NAMALWA (cell line): ENCODE data around the gene IGSF9.

ENCODE experiments used
- DNase-seq: peaks from one replicate; pipeline ENCODE4 v3.0.0-alpha.2; 2015; ENCODE audit warnings: low spot score

IGSF9 gene, protein sequence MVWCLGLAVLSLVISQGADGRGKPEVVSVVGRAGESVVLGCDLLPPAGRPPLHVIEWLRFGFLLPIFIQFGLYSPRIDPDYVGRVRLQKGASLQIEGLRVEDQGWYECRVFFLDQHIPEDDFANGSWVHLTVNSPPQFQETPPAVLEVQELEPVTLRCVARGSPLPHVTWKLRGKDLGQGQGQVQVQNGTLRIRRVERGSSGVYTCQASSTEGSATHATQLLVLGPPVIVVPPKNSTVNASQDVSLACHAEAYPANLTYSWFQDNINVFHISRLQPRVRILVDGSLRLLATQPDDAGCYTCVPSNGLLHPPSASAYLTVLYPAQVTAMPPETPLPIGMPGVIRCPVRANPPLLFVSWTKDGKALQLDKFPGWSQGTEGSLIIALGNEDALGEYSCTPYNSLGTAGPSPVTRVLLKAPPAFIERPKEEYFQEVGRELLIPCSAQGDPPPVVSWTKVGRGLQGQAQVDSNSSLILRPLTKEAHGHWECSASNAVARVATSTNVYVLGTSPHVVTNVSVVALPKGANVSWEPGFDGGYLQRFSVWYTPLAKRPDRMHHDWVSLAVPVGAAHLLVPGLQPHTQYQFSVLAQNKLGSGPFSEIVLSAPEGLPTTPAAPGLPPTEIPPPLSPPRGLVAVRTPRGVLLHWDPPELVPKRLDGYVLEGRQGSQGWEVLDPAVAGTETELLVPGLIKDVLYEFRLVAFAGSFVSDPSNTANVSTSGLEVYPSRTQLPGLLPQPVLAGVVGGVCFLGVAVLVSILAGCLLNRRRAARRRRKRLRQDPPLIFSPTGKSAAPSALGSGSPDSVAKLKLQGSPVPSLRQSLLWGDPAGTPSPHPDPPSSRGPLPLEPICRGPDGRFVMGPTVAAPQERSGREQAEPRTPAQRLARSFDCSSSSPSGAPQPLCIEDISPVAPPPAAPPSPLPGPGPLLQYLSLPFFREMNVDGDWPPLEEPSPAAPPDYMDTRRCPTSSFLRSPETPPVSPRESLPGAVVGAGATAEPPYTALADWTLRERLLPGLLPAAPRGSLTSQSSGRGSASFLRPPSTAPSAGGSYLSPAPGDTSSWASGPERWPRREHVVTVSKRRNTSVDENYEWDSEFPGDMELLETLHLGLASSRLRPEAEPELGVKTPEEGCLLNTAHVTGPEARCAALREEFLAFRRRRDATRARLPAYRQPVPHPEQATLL

DNA sequence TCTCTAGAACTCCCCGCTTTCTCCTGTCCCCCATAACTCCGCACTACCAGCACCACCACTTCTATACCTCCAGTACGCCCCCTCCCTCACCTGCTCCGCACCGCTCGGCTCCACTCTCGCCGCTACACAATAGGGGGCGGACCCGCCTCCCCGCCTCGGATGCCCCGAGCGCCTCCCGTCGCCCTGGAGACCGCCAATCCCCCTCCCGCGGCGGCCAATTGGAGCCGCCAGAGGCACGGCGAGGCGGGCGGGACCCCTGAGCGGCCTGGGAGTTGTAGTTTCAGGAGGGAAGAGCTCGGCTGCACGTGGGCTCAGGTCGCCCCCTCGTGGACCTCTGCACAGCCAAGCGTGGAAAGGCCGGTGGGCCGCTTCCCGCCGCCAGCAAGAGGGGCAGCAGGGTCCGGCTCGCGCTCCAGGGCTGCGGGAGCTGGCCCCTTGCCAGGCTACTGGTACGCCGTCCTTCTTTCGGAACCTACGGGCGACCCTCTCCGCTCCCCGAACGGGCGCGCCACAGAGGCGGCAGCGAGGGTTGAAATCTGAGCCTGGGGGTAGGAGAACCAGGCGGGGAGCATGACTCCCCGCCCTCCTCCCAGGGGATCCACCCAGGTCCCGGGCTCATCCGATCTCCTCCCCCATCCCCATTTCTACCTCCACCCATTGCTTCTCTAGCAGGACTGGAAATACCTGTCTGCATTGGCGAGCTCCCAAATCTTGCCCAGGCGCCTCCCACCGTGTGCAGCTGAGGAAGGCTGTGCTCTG lies at the start of gene IGSF9:
TSS of gene IGSF9 (minus strand) at position 131 of the 759 bp plus-strand sequence. CDS start 2,159 bp downstream, outside the sequence.
- DNase-seq: peak; percentile 53

DNA sequence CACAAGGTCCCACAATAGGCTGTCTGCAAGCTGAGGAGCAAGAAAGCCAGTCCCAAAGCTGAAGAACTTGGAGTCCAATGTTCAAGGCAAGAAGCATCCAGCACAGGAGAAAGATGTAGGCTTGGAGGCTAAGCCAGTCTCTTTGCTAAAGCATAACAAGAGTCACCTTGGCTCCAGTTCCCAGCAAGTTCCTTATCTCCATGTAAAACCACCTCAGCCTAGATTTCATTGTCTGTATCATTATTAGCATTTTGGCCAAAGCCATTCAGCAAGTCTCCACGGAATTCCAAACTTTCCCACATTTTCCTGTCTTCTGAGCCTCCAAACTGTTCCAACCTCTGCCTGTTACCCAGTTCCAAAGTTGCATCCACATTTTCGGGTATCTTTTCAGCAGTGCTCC lies 49.5 kb upstream of the IGSF9 start:
- no peak for DNase-seq

DNA sequence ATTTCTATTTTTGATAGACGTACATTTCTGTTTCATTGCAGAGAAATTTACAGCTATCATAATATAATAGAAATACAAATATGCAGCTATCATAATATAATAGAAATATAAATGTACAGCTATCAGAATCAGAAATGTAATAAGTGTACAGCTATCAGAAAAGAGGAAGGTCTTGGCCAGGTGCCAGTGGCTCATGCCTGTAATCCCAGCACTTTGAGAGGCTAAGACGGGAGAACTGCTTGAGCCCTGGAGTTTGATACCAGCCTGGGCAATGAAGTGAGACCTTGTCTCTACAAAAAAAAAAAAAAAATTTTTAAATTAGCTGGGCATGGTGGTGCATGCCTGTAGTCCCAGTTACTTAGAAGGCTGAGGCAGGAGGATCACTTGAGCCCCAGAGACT lies 48.5 kb upstream of the IGSF9 start:
- DNase-seq: no peak

DNA sequence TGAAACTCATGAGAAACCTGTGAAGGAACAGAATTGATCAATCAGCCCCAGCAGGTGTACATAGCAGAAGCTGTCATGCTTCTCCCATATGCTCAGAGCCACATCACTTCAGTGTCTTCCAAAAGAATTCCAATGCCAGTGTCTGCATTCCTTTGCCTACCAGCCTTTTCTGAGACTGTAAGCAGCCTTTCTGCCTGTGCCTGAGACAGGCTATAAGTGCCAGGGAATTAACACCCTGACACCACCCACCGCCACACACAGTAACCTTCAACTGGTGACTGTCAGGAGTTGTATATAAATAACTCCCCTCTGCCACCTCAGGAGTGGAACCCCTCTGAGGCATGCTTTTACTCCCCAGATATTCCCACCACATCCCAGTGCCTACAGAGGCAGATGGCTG lies 46.7 kb upstream of the IGSF9 start:
- DNase-seq: no peak

DNA sequence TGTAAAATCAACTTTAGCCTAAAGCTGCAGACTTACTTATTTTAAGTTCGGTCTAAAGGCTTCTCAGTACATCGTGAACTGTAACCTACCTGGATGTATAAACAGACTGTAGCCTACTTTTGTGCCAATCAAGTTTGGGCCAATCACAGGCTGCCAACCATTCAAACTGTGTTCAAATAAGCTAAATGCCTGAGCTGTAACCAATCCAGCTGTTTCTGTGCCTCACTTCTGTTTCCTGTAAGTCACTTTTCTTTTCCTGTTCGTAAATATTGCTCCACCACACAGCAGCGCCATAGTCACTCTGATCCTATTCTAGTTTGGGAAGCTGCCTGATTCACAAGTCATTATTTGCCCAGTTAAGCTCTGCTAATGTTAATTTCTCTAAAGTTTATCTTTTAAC lies 46.1 kb upstream of the IGSF9 start:
- no peak for DNase-seq

DNA sequence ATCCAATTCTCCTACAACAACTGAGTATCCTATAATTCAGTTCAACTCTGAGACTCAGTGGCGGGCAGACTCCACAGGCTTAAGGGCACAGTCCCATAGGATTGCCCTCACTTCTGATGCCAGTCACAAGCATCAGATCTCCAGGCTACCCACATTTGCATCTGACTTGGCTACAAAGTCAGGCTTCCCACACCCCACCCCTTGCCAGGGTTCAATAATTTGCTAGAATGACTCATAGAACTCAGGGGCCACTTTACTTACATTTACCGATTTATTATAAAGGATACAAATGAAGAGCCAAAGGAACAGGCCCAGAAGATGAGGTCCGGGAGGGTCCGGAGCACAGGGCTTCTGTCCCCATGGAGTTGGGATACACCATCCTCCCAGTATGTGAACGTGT lies 44.6 kb upstream of the IGSF9 start:
- DNase-seq: no peak

DNA sequence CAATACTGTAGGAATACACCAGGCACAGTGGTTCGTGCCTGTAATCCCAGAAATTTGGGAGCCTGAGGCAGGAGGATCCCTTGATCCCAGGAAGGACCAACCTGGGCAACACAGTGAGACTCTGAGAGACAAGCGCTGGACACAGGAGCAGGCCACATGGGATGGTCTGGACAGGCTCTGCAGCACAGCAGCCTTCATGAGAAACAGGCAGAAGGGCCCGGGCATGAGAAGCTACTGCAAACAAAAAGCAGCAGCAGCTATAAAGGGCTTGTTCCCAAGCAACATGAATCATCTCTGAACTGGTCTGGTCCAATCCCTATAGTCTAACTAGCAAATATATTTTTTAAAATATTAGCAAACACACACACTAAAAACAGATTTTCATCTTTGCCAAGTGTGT lies 44.2 kb upstream of the IGSF9 start:
- no peak for DNase-seq

DNA sequence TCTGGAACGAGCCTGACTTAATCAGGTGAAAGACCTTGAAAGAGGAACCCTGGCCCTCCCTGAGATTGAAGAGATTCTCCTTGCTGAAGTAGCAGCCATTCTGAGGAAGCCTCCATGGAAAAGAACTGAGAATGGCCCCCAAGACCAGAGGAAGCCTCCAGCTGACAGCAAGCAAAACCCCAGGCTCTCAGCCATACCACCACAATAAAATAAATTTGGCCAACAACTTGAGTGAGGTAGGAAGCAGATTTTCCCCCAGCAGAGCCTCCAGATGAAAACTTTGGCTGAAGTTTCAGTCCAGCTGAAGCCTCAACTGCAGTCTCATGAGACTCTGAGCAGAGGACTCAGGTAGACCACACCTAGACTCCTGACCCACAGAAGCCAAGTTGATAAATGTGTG lies 42.6 kb upstream of the IGSF9 start:
- DNase-seq: no peak

DNA sequence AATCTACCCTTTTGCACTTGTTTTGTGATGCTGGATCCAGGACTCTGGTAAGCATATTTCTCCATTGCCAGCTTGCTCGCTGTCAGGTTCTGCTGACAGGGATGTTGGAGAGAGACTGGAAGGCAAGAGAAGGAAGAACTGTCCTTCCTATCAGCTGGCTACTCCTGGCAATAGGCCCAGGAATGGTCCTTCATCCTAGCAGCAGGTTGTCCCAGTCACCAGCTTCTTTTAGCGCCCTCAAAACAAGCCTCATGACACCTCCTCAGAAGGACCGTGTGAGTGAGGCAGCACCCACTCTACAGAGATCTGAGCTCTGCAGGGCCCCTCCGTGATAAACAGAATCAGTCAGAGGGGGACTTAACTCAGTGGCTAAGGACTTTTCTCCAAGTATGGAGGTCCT lies 41.8 kb upstream of the IGSF9 start:
- no peak for DNase-seq

DNA sequence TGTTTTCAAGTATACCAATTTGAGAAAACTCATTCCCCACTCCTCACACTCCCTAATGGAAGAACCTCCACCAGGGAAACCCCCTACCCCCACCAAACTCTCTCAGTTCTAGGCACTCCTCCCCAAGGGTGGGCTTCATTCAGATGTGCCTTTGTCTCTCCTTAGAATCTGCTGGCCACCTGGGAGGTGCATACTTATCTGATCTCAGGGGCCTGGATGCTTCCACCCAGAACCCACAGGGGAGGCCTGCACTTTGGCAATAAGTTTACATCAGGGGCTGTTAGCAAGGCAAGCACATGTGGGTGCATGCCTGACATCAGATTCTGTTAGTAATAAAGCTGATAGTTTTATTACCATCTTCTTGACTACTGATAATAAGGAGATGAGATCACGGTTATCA lies 41.1 kb upstream of the IGSF9 start:
- no peak for DNase-seq

DNA sequence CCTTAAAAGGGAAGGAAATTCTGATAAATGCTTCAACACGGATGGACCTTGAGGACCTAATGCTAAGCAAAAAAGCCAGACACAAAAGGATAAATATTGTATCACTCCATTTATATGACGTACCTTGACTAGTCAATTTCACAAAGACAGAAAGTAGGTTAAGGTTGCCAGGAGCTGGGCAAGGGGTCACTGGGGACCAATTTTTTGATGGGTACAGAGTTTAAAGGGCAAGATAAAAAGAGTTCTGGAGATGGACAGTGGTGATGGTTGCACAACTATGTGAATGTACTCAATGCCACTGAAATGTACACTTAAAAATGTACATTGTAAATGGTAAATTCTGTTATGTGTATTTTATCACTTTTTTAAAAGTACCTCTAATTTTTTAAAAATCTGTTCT lies 40.7 kb upstream of the IGSF9 start:
- DNase-seq: no peak

DNA sequence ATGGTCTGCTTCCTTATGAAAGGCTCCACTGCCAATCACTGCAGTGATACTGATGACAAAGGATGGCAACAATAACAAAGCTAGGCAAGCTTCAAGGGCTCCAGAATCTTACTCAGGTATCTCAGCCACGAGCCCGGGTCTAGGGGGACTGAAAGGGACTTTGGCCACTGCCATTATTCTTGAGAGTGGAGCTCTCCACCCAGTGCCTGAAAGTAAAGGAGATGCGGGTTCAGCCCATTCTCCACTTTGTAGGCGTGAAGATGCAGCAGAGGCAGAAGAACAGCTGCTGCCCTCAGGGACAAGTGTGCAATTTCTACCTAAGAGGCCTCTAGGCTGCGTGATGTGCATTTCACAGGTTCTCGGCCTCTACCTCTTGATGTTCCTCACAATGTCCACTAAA lies 40.1 kb upstream of the IGSF9 start:
- DNase-seq: no peak

DNA sequence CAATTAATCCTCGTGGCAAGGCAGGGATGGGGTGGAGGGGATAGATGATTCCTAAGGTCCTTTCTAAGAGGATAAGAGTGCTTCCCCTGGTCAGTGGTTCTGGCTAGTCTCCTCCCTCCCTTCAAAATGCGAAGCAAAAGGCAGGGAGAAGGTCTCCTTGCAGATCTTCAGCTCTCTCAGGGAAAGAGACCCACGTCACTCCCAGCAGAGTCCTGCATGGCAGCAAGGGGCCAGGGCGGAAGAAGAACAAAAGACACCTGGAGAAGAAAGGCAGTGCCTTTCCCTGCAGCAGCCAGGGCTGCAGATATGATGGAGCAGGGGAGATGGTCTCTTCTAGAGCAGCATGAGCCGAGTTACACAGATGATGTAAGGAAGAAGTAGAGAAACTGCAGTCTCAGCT lies 38.3 kb upstream of the IGSF9 start:
- no peak for DNase-seq

DNA sequence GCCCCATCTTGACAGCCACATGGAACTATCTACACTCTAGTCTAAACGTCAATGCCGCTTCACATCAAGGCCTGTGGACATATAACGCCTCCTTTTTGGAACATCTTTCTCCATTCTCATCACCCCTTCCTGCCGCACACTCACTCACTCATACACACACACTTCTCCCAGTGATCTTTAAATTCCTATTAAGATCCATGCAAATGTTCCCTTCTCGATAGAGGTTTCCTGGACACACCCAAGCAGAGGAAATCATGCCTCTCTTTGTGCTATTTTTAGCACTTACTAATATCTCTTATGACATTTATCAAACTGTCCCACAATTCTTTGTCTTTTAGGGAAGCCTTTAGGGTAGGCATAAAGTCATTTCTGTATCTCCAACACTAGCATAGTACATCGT lies 36.9 kb upstream of the IGSF9 start:
- no peak for DNase-seq

DNA sequence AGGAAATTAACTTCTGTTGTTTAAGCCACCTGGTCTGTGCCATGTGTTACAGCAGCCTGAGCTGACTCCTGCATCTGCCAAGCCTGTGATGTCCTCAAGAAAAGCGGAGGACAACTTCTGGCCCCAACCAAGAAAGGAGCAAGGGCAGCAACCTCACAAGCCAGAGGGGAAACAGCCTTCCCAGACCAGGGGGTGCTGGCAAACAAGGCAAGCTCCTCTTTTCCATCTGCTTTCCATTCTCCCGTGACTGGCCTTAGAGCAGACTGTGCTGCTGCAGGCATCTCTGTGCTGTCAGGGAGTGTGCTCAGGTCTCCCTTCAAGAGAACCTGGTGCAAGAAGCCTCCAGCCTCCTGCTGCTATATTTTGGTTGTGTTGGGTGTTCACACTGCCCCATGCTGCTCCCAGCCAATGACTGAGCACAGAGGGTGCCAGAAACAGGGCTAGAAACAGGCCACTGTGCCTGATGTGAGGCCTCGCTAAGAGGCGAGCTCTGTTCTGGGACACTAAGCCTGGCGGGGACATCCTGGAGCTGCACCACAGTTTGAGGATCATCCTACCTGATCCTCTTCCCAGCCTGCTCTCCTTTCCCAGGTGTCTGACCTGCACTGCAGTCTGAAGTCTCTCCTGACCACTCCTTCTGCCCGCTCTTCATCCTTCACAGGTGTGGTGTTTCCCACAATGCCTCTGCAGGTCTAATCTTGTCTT lies 36.1 kb upstream of the IGSF9 start:
- DNase-seq: no peak

DNA sequence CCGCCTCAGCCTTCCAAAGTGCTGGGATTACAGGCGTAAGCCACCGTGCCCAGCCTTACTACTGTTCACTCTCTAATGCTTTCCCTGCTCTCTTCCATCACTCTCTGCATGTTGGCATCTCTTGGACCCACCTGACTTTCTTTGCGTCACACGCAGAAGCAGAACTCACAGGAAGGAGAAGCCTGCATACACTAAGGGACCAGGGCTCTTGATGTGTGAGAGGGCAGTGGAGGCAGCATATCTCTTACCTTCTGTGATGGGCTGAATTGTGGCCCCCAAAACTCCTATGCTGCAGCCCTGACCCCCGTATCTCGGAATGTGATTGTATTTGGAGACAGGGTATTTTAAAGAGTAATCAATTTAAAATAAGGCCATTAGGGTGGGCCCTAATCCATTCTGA lies 35.4 kb upstream of the IGSF9 start:
- DNase-seq: no peak

DNA sequence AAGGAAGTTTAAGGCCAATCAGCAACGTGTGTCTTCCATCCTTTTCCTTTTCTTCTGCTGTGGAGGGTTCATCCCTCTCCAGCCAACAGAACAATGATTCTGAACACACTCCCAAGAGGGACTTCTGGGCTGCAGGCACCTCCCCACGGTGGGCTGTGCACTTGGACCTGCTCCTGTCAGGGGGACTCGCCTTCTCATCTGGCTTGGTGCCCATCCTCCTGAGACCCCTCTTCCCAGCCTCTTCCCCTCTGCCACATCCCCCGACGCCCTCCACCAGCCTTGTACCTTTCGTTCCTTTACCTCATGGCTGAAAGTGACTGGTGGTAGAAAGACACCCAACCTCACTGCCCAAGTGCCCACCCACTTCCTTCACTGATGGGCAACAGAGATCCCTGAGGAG lies 34.7 kb upstream of the IGSF9 start:
- no peak for DNase-seq

DNA sequence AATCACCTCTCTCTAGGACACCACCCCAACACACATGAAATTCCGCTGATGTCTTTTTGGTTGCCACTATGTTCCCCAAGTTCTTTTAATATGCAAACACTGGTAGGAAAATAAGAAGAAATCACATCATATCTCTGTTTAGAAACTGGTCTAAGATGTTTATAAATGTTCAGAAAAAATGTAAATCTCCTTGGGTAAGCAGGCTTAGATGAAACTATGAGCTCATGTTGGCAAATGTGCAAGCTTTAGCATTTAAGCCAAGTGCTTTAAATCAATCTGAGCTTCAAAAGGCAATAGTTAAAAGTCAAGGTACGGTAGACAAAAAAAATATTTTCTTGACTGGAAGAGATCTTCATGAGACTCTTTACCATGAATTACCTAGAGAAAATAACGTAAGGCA lies 33.8 kb upstream of the IGSF9 start:
- no peak for DNase-seq

DNA sequence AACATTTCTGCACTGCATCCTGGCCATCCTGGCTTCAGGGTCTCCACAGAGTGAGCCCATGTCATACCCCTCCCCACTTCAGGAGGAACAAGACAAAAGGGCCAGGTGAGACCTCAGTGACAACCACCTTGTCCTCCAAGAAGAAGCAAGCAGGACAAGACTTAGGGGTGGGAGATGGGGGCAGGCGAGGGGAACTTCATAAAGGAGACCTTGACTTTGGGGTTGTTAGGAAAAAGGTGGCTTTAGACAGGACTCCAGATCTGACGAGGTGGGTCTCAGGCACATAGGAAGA lies 32.6 kb upstream of the IGSF9 start:
- no peak for DNase-seq

DNA sequence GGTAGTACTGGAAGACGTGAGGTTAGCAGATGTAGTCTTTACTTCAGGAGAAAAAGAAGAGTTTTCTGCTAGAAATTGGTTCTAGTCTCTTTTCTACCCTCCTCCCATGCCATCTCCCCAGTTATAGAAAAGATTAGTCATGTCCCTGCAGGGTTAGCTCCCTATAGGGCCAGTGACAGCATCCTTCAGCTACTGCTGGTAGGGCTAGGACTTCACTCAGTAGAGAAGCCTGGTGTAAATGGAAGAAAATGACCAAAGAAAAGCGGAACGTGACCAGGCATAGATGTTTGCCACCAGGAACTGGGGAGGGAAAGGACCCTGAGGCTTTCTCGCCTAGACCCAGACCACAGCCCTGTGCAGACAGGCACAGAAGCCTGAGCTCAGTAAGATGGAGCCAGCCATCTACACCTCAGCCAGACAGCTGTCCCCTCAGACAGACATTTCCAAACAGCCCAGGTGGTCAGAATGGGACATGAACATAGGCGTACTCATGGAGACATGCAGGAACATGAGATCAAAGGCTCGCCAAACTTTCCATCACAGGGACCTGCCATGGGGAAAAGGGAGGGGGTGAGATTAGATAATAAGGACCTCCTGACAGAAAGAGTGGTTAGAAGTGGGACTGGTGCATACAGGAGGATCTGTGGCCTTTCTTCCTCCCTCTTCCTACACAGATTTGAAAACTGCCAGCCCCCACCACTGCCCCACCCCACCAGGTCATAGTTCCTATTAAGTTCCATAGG lies 32.1 kb upstream of the IGSF9 start:
- no peak for DNase-seq
